IMR-90 (cell line): Measurements from ENCODE around the gene PIWIL4. TPM values are rescaled to one million over a fixed set of nuclear protein-coding genes. Genes with fewer than 3 reads are reported as not detected.

Experiments
- ATAC-seq: fragments of 200-7000 bp; cut with Tn5 transposase; 2 replicates; pipeline ENCODE4 v1.9.1; 2020; ENCODE audit warnings: low read depth, mild to moderate bottlenecking, moderate library complexity
- BruUV-seq: library from RNA; stranded (reverse); fragments of 400-500 nt; replicated peaks from 2 replicates; lab custom pipeline; 2021; lab: Mats Ljungman, UMichigan
- CTCF ChIA-PET: fragments of 300-600 bp; formaldehyde crosslinking; extraction: SDS; loops from one replicate; lab custom pipeline; 2021; ENCODE audit warnings: antibody characterized with exemption; lab: Yijun Ruan, JAX
- POLR2A ChIA-PET: fragments of 300-600 bp; sonication (Branson Sonifier 250); formaldehyde crosslinking; loops from one replicate; lab custom pipeline; 2022; ENCODE audit warnings: antibody characterized with exemption; ENCODE audit not compliant: unreplicated experiment; lab: Charles Lee
- DNase-seq: peaks from one replicate; pipeline ENCODE4 v3.0.0; 2013
- H2AFZ ChIP-seq: replicated peaks from 2 replicates; pipeline ENCODE3; 2013; ENCODE audit warnings: low read length, mild to moderate bottlenecking; ENCODE audit not compliant: poor library complexity
- H2AK5ac ChIP-seq: 2 replicates; pipeline ENCODE4 v1.6.1; 2013; ENCODE audit warnings: low read depth, low read length, inconsistent platforms
- H2AK9ac ChIP-seq: replicated peaks from 2 replicates; pipeline ENCODE3; 2013; ENCODE audit warnings: mild to moderate bottlenecking, low read depth, low read length, moderate library complexity; ENCODE audit not compliant: poor library complexity
- H2BK120ac ChIP-seq: 2 replicates; pipeline ENCODE4 v1.6.1; 2013; ENCODE audit warnings: low read depth, low read length, inconsistent platforms
- H2BK15ac ChIP-seq: 3 replicates; pipeline ENCODE4 v1.6.1; 2013; ENCODE audit warnings: low read depth, low read length, inconsistent platforms
- H2BK20ac ChIP-seq: 2 replicates; pipeline ENCODE4 v1.6.1; 2013; ENCODE audit warnings: low read depth, mild to moderate bottlenecking, inconsistent platforms, low read length, moderate library complexity
- H2BK5ac ChIP-seq: 2 replicates; pipeline ENCODE4 v1.6.1; 2013; ENCODE audit warnings: mild to moderate bottlenecking, low read depth, low read length, inconsistent platforms; ENCODE audit not compliant: poor library complexity, severe bottlenecking
- H3K14ac ChIP-seq: replicated peaks from 2 replicates; pipeline ENCODE4 v1.6.1; 2013; ENCODE audit warnings: low read depth, low read length, inconsistent platforms
- H3K18ac ChIP-seq: 2 replicates; pipeline ENCODE4 v1.6.1; 2013; ENCODE audit warnings: low read depth, low read length, control low read depth
- H3K23ac ChIP-seq: 2 replicates; pipeline ENCODE4 v1.6.1; 2013; ENCODE audit warnings: low read depth, low read length, inconsistent platforms
- H3K27ac ChIP-seq: 2 replicates; pipeline ENCODE4 v1.5.1; 2013; ENCODE audit warnings: mild to moderate bottlenecking, control low read depth, low read length; ENCODE audit not compliant: insufficient read depth
- H3K27me3 ChIP-seq: 2 replicates; pipeline ENCODE4 v1.6.1; 2013; ENCODE audit warnings: low read length; ENCODE audit not compliant: control insufficient read depth, insufficient read depth
- H3K36me3 ChIP-seq: 2 replicates; pipeline ENCODE4 v1.6.1; 2013; ENCODE audit warnings: low read length, mixed read lengths; ENCODE audit not compliant: control insufficient read depth, insufficient read depth
- H3K4ac ChIP-seq: 2 replicates; pipeline ENCODE4 v1.6.1; 2013; ENCODE audit warnings: low read depth, low read length, inconsistent platforms
- H3K4me1 ChIP-seq: 2 replicates; pipeline ENCODE4 v1.6.1; 2013; ENCODE audit warnings: low read length, mixed read lengths; ENCODE audit not compliant: control insufficient read depth, insufficient read depth
- H3K4me2 ChIP-seq: 2 replicates; pipeline ENCODE4 v1.6.1; 2013; ENCODE audit warnings: low read depth, mild to moderate bottlenecking, control low read depth, low read length, moderate library complexity
- H3K4me3 ChIP-seq: 2 replicates; pipeline ENCODE4 v1.5.1; 2013; ENCODE audit warnings: low read depth, mild to moderate bottlenecking, control low read depth, low read length, moderate library complexity; ENCODE audit not compliant: insufficient read depth
- H3K56ac ChIP-seq: 2 replicates; pipeline ENCODE4 v1.6.1; 2013; ENCODE audit warnings: low read length, inconsistent platforms; ENCODE audit not compliant: insufficient read depth; ENCODE audit errors: extremely low read depth
- H3K79me1 ChIP-seq, 2 experiments: 2 replicates each; pipeline ENCODE4 v1.6.1; 2013; ENCODE audit warnings: low read length in 2 of 2, inconsistent platforms in 1 of 2, low read depth in 1 of 2
- H3K9ac ChIP-seq: 2 replicates; pipeline ENCODE4 v1.6.1; 2013; ENCODE audit warnings: low read depth, low read length, control low read depth
- H3K9me1 ChIP-seq: 2 replicates; pipeline ENCODE4 v1.6.1; 2013; ENCODE audit warnings: low read length, inconsistent platforms; ENCODE audit not compliant: insufficient read depth
- H3K9me3 ChIP-seq: 2 replicates; pipeline ENCODE4 v1.6.1; 2013; ENCODE audit warnings: low read length; ENCODE audit not compliant: control insufficient read depth, insufficient read depth
- H4K20me1 ChIP-seq: 2 replicates; pipeline ENCODE4 v1.6.1; 2013; ENCODE audit warnings: low read length, inconsistent platforms; ENCODE audit not compliant: insufficient read depth
- H4K5ac ChIP-seq: 2 replicates; pipeline ENCODE4 v1.6.1; 2013; ENCODE audit warnings: mild to moderate bottlenecking, low read depth, low read length, control low read depth
- H4K8ac ChIP-seq, 2 experiments: 2 replicates each; pipeline ENCODE4 v1.6.1; 2013; ENCODE audit warnings: low read depth in 2 of 2, low read length in 2 of 2, control low read depth in 1 of 2, inconsistent platforms in 1 of 2
- H4K91ac ChIP-seq: 2 replicates; pipeline ENCODE4 v1.6.1; 2013; ENCODE audit warnings: low read depth, low read length, inconsistent platforms; ENCODE audit not compliant: insufficient read depth
- WGBS, 2 experiments: methylation state at CpG; one replicate each; pipeline versions ENCODE4 v1.1.5 to v1.1.7; 2013; ENCODE audit warnings: missing lambda C conversion rate in 2 of 2; ENCODE audit not compliant: insufficient read length in 1 of 2; ENCODE audit errors: extremely low coverage in 2 of 2; 5-methylcytosine and 5-hydroxymethylcytosine counted together
- dilution Hi-C: fragments of 300-500 bp; cut with HindIII; formaldehyde crosslinking; loops from one replicate; pipeline ENCODE4 v1.14.3; 2018; ENCODE audit warnings: low sequenced_read_pairs; ENCODE audit not compliant: unreplicated experiment
- in situ Hi-C: fragments of 300-500 bp; cut with MboI; formaldehyde crosslinking; loops from 3 replicates; pipeline ENCODE4 v1.14.3; 2019; ENCODE audit warnings: low sequenced_read_pairs, inconsistent platforms, mixed read lengths
- intact Hi-C: fragments of 100-400 bp; cut with micrococcal nuclease; formaldehyde crosslinking; loops from 2 replicates; pipeline ENCODE4 v1.10.0; 2022
- polyA plus RNA-seq, 3 experiments: library from polyadenylated mRNA; depleted of rRNA; stranded (reverse); fragments of >200 nt; gene quantifications; 2 replicates each; pipeline ENCODE4 v1.2.3, GENCODE V29; 2012; ENCODE audit warnings: low replicate concordance in 1 of 3
- total RNA-seq: library from RNA; depleted of rRNA; stranded (reverse); fragments of >200 nt; gene quantifications from 2 replicates; pipeline ENCODE4 v1.2.3, GENCODE V29; 2012
- TF ChIP-seq, protein P1 (sequence below): conservative IDR thresholded peaks from 2 replicates; pipeline ENCODE4 v1.5.1; 2012; ENCODE audit warnings: mild to moderate bottlenecking, low read depth, low read length, improper control_type of control experiment

Gene PIWIL4
- total and polyA plus RNA-seq, 2 of the 4 experiments (the other 2 are of a cell fraction): 0.72 to 1.3 TPM

DNA sequence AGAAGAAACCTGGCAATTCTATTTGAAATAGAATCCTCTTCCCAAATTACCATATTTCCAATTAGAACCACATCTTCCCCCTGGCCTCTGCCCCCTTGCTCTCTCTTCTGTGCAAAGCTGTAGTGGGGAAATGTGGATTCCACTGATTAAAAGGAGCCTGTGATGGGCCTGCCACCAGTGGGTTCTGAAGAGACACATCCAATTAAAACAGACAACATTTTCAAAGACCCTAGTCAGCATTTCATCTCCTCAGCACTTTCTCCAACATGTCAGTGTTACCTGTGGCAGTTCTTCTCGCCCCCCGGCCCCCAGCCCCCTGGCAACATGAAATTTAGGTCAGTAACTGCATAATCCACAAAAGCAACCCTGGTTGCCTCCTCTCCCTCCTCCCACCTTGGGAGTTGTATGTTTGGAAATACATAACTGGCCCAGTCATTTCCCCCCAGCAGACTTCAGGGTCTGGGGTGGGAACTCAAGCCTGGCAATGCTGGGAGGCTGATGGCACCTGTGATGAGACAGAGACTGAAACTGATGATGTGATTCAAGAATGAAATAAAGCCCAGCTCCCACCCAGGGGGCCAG, 101.1 kb downstream of the PIWIL4 start:
- Histone ChIP-seq H3K79me1 (no peaks in the 10 kb centered on the region), H2AK9ac (no peak overlapping the region), H4K5ac (no peak overlapping the region), H3K9me3 (no peaks in the 10 kb centered on the region; the same call in 1 of the 2 replicates), H3K36me3 (no peaks in the 10 kb centered on the region), H3K4ac (no peak overlapping the region), H2AK5ac (no peak overlapping the region), H4K20me1 (no peaks in the 10 kb centered on the region), H3K9ac (no peak overlapping the region), H3K9me1 (no peaks in the 10 kb centered on the region), H2BK120ac (no peak overlapping the region), H2BK20ac (no peak overlapping the region), H3K56ac (no peak overlapping the region), H4K8ac (no peak overlapping the region), H2BK15ac (no peak overlapping the region), H3K18ac (no peak overlapping the region), H3K27me3 (peaks cover 9% of the 10 kb centered on the region), H2AFZ (no peak overlapping the region), H4K91ac (no peak overlapping the region), H3K23ac (no peak overlapping the region), H3K4me1 (no peaks in the 10 kb centered on the region), H3K14ac (no peak overlapping the region), H3K4me2 (no peak overlapping the region), H3K4me3 (no peak overlapping the region), H3K27ac (no peak overlapping the region), H2BK5ac (no peak overlapping the region)
- in situ Hi-C loops (no loop called here), dilution Hi-C loops (no loop called here), intact Hi-C loops (no loop called here)
- ATAC-seq: no peak
- POLR2A ChIA-PET: no interaction called here
- no peak for DNase-seq
- CTCF ChIA-PET: interaction anchor here (0.6 kb wide), 1 partner anchor 1795 kb away, joined by 4 read pairs; no protein-coding TSS in a partner anchor
- BruUV-seq: no TSS peak
- no CpG with 5 or more reads among the region's 2 CpGs for WGBS, 2 experiments
- TF ChIP-seq, protein P1, sequence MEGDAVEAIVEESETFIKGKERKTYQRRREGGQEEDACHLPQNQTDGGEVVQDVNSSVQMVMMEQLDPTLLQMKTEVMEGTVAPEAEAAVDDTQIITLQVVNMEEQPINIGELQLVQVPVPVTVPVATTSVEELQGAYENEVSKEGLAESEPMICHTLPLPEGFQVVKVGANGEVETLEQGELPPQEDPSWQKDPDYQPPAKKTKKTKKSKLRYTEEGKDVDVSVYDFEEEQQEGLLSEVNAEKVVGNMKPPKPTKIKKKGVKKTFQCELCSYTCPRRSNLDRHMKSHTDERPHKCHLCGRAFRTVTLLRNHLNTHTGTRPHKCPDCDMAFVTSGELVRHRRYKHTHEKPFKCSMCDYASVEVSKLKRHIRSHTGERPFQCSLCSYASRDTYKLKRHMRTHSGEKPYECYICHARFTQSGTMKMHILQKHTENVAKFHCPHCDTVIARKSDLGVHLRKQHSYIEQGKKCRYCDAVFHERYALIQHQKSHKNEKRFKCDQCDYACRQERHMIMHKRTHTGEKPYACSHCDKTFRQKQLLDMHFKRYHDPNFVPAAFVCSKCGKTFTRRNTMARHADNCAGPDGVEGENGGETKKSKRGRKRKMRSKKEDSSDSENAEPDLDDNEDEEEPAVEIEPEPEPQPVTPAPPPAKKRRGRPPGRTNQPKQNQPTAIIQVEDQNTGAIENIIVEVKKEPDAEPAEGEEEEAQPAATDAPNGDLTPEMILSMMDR: no peak
